Activated CD8-positive, alpha-beta memory T cell treated with anti-CD3 and anti-CD28 coated beads, Interleukin-2, amount 50 U/mL, for 24 hours (primary cell): Measurements from ENCODE around the gene LMLN.
"Not testable (repeated sequence)": the region's sequence is repeated elsewhere in the genome, so short reads cannot be mapped to it uniquely, and the experiment has no call there.

ENCODE experiments used
- DNase-seq: peaks from one replicate; pipeline ENCODE4 v3.0.0-alpha.2; 2020; ENCODE audit errors: extremely low read depth

Gene LMLN

DNA sequence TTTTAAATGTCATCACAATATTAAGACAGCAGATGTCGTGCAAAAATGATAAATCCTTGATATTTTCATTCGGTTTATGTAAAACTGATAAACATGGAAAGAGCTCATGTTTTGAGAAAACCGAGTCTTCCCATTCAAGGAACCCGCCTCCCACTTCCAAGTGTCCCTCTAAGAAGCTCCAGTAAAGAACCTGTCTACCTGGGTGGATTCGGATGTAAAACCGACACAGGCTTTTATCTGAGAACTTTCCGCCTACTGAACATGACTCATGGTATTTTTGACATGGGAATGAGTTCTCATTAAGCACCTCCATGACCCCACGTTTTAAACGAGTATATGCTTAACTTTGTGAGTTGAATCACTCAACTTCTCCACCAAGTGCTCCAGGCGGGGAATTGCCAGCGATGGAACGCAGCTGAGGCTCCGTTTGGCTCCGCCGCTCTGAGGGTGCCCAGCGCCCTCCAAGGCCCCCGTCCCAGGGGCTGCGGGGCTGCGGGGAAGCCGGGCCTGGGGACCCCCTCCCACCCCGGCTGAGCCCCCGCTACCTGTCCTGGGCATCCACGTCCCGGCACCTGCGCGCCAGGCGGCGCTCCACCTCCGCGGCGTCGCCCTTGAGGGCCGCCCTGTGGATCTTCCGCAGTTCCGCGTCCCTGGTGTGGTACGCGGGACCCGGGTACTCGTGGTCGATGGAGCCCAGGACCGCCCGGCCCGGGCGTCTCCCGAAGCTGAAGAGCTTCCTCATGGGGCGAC lies 119.9 kb downstream of the LMLN start:
- no peak for DNase-seq

DNA sequence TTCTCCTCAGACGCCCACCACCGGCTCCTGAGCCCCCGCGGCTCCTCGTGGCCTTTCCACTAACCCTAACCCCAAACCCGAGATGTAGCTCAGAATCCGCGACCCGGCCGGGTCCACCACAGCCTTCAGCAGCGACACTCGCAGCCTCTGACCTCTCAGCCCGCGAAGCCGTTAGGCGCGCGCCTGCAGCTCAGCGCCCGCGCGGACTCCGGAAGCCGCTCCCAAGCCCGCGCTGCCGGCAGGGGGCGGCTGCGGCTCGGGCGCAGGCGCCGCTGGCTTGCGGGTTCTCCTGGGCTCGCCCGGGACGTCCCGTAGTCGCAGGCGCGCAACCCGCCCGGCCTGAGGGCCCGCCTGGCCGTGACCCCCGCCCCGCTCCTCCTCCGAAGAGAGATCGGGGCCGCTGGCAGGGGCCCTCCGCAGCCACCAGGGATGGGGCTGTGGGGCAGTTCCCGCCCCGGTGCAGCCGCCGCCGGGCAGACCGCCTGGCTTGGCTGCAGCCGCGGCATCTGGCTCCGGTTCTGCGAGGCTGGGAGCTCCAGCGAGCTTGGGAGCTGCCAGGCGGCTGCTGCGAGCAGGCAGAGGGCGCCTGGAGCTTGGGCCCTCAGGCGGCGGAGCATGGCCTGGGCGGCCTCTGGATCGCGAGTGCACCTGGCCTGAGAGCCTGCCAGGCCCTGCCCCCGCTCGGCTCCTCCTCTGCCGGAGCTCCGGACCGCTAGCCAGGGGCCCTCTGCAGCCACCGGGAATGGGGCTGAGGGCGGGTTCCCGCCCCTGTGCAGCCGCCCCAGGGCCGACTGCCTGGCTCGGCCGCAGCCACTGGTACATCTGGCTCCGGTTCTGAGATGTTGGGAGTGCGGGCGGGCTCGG lies 120.7 kb downstream of the LMLN start:
- no peak for DNase-seq

DNA sequence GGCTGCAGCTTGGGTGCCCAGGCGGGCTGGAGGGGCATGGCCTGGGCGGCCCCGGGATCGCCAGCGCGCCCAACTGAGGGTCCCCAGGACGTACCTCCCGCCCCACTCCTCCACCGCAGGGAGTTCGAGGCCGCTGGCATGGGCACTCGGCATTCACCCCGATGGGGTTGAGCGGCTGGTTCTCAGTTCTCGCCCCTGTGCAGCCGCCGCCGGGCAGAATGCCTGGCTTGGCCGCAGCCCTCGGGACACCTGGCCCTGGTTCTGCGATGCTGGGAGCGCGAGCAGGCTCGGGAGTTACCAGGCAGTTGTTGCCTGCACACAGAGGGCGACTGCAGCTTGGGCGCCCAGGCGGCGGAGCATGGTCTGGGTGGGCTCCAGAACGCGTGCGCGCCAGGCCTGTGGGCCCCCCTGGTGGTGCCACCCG lies 121.4 kb downstream of the LMLN start:
- no peak for DNase-seq

DNA sequence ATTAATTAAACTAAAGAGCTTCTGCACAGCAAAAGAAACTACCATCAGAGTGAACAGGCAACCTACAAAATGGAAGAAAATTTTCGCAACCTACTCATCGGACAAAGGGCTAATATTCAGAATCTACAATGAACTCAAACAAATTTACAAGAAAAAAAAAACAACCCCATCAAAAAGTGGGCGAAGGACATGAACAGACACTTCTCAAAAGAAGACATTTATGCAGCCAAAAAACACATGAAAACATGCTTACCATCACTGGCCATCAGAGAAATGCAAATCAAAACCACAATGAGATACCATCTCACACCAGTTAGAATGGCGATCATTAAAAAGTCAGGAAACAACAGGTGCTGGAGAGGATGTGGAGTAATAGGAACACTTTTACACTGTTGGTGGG lies 122.2 kb downstream of the LMLN start:
- not testable (repeated sequence) for DNase-seq

DNA sequence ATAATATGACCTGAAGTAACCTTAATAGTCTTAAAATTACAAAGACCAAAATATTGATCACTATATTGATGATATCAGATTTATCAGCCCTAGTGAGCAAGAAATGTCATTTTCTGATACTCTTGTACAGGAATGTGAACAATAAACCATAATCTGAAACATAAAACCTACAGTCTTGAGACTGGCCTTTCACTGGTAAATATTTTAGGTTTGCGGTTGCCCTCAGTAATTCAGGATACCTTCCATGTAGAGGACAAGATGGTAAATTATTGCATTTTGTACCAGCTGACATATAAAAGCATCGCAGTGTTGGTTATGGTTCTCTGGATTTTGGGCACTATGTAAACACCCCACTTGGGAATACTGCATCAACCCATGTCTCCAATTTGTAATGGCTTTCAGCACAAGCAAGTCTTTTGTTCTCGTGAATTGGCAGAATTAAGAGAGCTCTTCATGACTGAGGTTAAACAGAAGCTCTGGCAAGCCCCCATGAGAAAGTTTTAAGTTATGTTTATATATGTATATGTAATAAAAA lies 128.5 kb downstream of the LMLN start:
- DNase-seq, result no peak

DNA sequence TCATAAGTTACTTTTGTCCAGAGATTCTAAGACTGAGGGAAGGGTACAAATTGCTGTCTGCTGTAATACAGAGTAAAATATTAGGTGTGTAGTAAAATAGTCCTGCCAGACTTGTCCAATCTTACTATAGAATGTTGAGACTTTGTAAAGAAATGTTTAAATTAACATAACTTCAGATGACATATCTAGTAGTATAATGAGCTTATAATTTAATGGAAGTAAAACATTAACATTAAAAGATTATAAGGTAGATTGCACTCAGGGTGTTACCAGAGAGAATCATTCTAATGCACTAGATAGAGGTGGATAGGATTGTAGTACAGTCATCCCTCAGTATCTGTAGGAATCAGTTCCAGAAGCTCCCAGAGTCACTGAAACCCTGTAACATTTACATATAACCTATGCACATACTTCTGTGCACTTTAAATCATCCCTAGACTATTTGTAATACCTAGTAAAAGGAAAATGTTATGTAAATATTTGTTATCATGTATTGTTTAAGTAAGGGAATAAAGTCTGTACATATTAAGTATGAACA lies 130.8 kb downstream of the LMLN start:
- no peak for DNase-seq

DNA sequence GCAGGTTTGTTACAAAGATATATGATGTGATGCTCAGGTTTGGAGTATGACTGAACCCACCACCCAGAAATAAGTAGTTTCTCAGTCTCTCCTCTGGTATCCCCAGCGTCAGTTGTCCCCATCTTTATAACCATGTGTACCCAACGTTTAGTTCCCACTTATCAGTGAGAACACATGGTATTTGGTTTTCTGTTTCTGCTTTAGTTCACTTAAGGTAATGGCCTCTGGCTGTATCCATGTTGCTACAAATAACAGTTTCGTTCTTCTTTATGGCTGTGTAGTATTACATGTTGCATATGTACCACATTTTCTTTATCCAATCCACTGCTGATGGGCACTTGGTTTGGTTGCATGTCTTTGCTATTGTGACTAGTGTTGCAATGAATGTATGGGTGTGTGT lies 132.3 kb downstream of the LMLN start:
- no peak for DNase-seq

DNA sequence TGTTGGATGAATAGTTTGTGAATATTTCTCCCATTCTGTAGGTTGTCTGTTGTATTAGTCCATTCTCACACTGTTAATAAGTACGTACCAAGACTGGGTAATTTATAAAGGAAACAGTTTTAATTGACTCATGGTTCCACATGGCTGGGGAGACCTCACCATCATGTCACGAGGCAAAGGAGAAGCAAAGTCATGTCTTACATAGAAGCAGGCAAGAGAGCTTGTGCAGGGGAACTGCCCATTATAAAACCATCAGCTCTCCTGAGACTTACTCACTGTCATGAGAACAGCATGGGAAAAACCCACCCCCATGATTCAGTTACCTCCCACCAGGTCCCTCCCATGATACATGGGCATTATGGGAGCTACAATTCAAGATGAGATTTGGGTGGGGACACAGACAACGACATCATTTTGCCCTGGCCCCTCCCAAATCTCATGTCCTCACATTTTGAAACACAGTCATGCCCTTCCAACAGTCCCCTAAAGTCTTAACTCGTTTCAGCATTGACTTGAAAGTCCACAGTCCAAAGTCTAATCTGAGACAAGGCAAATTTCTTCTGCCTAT lies 133.2 kb downstream of the LMLN start:
- DNase-seq, result no peak
